Endothelial cell (in vitro differentiated cells): Measurements from ENCODE around the gene PHYKPL. TPM values are rescaled to one million over a fixed set of nuclear protein-coding genes. Genes with fewer than 3 reads are reported as not detected.

Source experiments
- DNase-seq: peaks from one replicate; pipeline ENCODE4 v3.0.0; 2021; ENCODE audit warnings: low spot score
- H3K27ac Mint-ChIP-seq: one replicate; pipeline ENCODE4 v1.8.0; 2021; ENCODE audit warnings: mixed read lengths, inconsistent platforms; ENCODE audit not compliant: unreplicated experiment
- H3K27me3 Mint-ChIP-seq: one replicate; pipeline ENCODE4 v1.8.0; 2021; ENCODE audit warnings: mild to moderate bottlenecking, moderate library complexity, mixed read lengths, inconsistent platforms; ENCODE audit not compliant: unreplicated experiment
- H3K36me3 Mint-ChIP-seq: one replicate; pipeline ENCODE4 v1.8.0; 2021; ENCODE audit warnings: mild to moderate bottlenecking, low read depth, mixed read lengths, inconsistent platforms; ENCODE audit not compliant: unreplicated experiment
- H3K4me1 Mint-ChIP-seq: one replicate; pipeline ENCODE4 v1.8.0; 2021; ENCODE audit warnings: mild to moderate bottlenecking, mixed read lengths, inconsistent platforms; ENCODE audit not compliant: unreplicated experiment
- H3K4me3 Mint-ChIP-seq: one replicate; pipeline ENCODE4 v1.8.0; 2021; ENCODE audit warnings: mild to moderate bottlenecking, mixed read lengths, inconsistent platforms; ENCODE audit not compliant: unreplicated experiment
- H3K9me3 Mint-ChIP-seq: one replicate; pipeline ENCODE4 v1.8.0; 2021; ENCODE audit warnings: mixed read lengths, inconsistent platforms; ENCODE audit not compliant: unreplicated experiment
- CTCF ChIP-seq: fragments of 200-600 bp; sonication (generic); IDR thresholded peaks from one replicate; pipeline ENCODE4 v1.5.0; 2021; ENCODE audit warnings: antibody characterized with exemption; ENCODE audit not compliant: unreplicated experiment
- total RNA-seq: library from RNA; stranded (reverse); fragmentation: NEBNext Ultra II Directional; extraction: Animal tissue kit (Norgen Biotek cat#: 25700); gene quantifications from one replicate; pipeline ENCODE4 v1.2.1, GENCODE V29; 2021; ENCODE audit not compliant: unreplicated experiment

The PHYKPL gene
- total RNA-seq, 1 donor from 2014 or later: 53.1 TPM

GRCh38 chr5:178246624-178247279 is 14.2 kb upstream of the PHYKPL start:
- peaks cover 16% of the 10 kb centered on the region for H3K27me3 Mint-ChIP-seq

GRCh38 chr5:178245389-178245788 is 12.8 kb upstream of the PHYKPL start:
- Mint-ChIP-seq H3K36me3 (peaks cover 9% of the 10 kb centered on the region), H3K9me3 (no peaks in the 10 kb centered on the region), H3K27me3 (peaks cover 16% of the 10 kb centered on the region), H3K4me3 (no peak overlapping the region), H3K4me1 (peaks cover 4% of the 10 kb centered on the region), H3K27ac (no peak overlapping the region)
- TF ChIP-seq CTCF: no peak
- no peak for DNase-seq

More at GRCh38 chr5:178246624-178247279, 14.2 kb upstream of the PHYKPL start:
- TF ChIP-seq CTCF: no peak
- H3K36me3 Mint-ChIP-seq: peaks cover 9% of the 10 kb centered on the region
- peaks cover 4% of the 10 kb centered on the region for H3K4me1 Mint-ChIP-seq
- no peak for DNase-seq
- no peak overlapping the region for H3K27ac Mint-ChIP-seq
- no peaks in the 10 kb centered on the region for H3K9me3 Mint-ChIP-seq
- H3K4me3 Mint-ChIP-seq: no peak overlapping the region

- DNase-seq: no peak
- no peaks in the 10 kb centered on the region for H3K9me3 Mint-ChIP-seq
- H3K4me1 Mint-ChIP-seq: peaks cover 4% of the 10 kb centered on the region
- H3K27me3 Mint-ChIP-seq: peaks cover 13% of the 10 kb centered on the region
- TF ChIP-seq CTCF: no peak
- H3K27ac Mint-ChIP-seq: no peak overlapping the region
- H3K36me3 Mint-ChIP-seq: peaks cover 6% of the 10 kb centered on the region
- H3K4me3 Mint-ChIP-seq: no peak overlapping the region
These were observed 12.0 kb upstream of the PHYKPL start for GRCh38 chr5:178244576-178244975.

- H3K9me3 Mint-ChIP-seq: no peaks in the 10 kb centered on the region
- no peak overlapping the region for H3K27ac Mint-ChIP-seq
- H3K27me3 Mint-ChIP-seq: peaks cover 15% of the 10 kb centered on the region
- no peak overlapping the region for H3K4me3 Mint-ChIP-seq
- TF ChIP-seq CTCF: no peak
- DNase-seq: no peak
- peaks cover 5% of the 10 kb centered on the region for H3K4me1 Mint-ChIP-seq
- peaks cover 7% of the 10 kb centered on the region for H3K36me3 Mint-ChIP-seq
These were observed 9.8 kb upstream of the PHYKPL start for GRCh38 chr5:178242416-178242815.

- TF ChIP-seq CTCF: no peak
- no peak for DNase-seq
- H3K9me3 Mint-ChIP-seq: no peaks in the 10 kb centered on the region
- H3K36me3 Mint-ChIP-seq: peaks cover 7% of the 10 kb centered on the region
- no peak overlapping the region for H3K4me3 Mint-ChIP-seq
- peaks cover 13% of the 10 kb centered on the region for H3K27me3 Mint-ChIP-seq
- peaks cover 5% of the 10 kb centered on the region for H3K4me1 Mint-ChIP-seq
- no peak overlapping the region for H3K27ac Mint-ChIP-seq
These were observed 9.2 kb upstream of the PHYKPL start for GRCh38 chr5:178241688-178242231.
